HG03060 (cell line): ENCODE results near the gene FAM107A.

Experiments
- ATAC-seq: cut with Tn5 transposase; IDR thresholded peaks from one replicate; pipeline ENCODE4 v1.9.1; 2021; ENCODE audit warnings: low read depth, moderate number of reproducible peaks; ENCODE audit not compliant: unreplicated experiment

The FAM107A gene

DNA sequence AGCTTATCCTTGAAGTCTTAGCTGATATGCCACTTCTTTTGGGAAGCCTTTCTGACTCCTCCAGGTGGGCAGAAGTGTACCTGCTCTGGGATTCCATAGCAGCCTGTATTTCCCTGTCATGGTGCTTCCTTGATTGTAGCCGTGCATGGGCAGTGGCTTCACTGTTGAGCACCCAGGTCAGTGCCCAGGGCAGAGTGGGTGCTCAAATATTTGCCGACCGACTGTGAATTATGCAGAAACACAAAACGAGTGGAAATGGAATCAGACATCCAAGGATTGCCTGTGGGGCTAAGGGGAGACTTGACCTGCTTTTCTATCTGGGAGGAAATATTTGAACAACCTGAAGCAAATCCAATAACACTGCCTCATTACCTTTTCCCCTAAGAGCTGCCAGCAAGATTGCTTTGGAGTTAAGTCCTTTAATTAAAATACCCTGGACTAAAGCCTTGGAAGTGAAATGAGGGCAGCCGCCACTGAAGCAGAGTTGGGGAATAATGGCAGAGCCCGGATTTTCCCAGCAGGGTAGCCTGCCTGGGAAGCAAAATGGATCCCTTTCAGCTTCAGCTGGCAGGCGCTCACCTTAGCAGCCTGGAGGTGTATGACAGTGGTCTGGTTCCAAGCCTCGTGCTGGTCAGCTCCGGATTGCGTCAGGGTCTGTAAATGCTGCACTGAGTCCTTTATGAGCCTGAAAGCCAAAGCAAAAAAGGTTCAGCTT lies 55.1 kb downstream of the FAM107A start:
- ATAC-seq, result no peak

DNA sequence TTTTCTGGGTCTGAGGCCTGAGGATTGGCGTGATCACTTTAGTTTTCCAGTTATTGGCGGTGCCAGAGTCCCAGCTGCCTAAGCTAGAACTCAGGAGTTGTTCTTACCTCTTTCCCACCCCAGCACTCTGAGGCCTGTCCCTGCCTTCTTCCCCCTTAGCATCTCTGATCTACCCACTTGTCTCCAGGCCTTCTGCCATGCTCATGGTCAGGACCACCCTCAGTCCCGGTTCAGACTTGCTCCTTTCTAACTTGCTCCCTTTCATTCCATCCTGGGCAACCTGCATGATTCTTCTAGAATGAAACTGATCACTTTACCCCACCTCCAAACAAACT lies 55.9 kb downstream of the FAM107A start:
- no peak for ATAC-seq

DNA sequence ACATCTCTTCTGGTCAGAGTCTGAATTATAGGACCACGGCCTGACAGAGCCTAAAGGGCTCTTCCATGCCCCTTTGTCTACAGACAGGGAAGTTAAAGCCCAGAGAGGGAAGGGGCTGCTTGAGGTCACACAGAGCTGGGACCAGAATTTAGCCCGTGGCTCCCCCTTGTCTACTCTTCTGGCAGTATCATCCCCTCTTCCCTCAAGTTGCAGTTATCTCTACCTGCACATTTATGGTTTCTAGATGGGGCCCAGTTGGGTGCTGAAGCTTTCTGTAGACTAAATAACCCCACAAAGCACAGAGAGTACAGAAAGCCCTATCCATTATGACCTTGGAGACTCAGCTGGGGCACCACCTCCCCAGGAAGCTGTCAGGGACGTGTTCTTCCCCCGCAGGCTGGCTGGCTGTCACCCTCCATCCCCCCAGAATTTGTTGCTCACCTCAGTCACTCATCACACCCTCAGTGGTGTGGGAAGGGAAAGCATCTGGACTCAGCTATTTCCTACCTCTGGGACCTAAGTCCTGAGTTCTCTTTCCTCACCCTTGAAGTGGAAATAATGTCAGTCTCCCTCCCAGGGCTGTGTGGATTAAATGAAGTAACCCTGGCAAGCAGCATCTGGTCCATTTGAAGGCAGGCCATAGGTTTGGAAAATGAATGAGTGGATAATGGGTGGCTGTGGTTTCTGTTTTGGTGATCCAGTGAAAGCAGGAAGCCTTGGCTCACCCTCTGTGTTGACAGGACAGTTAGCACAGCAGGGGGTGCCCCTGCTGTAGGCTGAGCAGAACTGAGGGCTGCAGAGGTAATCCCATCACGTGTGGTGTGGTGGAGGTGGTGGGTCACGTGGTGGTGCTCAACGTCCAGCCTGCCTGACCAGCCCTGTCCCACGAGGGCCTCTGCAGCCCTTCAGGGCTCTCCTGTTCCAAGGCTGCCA lies 56.5 kb downstream of the FAM107A start:
- no peak for ATAC-seq

- no peak for ATAC-seq
Observed at GRCh38 chr3:58519668-58520402, 57.4 kb downstream of the FAM107A start.

DNA sequence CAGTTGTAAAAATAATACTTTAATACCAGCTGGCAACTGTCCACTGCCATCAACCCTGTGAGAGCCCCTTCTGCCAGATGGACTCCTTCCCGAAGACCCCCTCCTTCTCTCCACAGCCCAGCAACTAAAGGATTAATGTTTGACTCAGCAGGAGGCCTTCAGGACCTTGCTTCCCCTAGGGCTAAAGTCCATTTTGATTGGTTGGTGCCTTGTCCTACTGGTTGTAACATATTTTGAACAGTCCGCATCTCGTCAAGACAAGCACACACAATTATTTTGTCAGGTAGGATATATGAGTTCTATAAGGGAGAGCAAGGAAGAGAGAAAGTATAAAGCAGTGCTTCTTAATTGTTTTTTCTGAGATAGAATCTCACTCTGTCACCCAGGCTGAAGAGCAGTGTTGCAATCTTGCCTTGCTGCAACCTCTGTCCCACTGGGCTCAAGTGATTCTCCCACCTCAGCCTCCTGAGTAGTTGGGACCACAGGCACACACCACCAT lies 58.9 kb downstream of the FAM107A start:
- ATAC-seq, result no peak

- no peak for ATAC-seq
Observed at GRCh38 chr3:58514405-58514804, 62.8 kb downstream of the FAM107A start.
